EL (cell line): ENCODE measurements around the gene FANCD2.
A peak's percentile ranks its signal among the peaks of the same experiment; 100 is the strongest.
"Not testable (repeated sequence)": the region's sequence is repeated elsewhere in the genome, so short reads cannot be mapped to it uniquely, and the experiment has no call there.

Experiments used
- DNase-seq: peaks from one replicate; pipeline ENCODE4 v3.0.0-alpha.2; 2016

The FANCD2 gene

DNA sequence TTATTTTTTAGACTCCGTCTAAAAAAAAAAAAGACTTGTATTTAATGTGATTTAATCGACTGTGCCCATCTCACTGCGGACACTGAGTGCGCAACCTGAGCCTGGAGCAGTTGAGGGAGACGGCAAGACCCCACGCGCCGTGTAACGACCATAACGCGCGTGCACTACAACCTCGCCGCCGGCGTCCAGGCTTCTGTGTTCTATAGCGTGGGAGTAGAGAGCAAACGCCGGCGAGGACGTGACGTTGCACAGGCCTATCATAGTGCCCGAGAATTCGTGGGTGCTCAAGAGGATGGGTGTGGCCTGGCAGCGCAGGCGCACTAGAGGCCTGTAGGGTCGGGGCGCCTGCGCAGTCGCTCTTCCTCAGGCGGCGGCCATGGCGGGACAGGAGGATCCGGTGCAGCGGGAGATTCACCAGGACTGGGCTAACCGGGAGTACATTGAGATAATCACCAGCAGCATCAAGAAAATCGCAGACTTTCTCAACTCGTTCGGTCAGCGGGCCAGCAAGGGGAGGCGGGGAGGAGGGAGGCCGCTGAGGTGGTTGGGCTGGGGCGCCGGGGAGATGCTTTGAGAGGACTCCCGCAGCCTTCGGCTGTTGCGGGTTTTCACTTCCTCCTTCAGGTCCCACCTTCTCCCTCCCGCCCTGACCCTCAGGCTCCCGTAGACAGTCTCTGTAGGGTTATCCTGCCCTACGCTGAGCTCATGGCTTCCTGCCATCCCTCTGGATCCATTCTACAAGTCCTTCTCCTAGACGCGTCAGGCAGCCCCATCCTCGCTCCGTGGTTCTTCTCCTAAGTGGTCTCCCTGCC is 89.3 kb downstream of the FANCD2 start, which contains the start of gene BRK1:
Gene BRK1 (plus strand): TSS at position 350 of the 812 bp plus-strand sequence. CDS start 27 bp downstream, at position 377.
- peak; percentile 97 for DNase-seq

DNA sequence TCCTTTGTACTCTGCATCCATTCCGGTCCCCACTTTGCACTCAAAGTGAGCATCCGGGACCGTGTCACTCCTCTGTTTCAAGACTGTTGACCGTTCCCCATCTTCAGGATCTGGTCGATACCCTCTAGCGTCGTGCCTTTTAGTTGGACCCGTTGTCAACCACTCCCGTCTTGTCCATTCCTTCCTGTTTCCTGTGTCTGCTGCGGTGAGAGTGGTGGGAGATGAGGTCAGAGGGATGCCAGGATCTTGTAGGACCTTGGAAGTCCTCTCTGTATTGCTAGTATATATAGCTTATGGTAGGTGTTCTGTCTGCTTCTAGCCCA is 89.9 kb downstream of the FANCD2 start:
- DNase-seq = peak; percentile 73

DNA sequence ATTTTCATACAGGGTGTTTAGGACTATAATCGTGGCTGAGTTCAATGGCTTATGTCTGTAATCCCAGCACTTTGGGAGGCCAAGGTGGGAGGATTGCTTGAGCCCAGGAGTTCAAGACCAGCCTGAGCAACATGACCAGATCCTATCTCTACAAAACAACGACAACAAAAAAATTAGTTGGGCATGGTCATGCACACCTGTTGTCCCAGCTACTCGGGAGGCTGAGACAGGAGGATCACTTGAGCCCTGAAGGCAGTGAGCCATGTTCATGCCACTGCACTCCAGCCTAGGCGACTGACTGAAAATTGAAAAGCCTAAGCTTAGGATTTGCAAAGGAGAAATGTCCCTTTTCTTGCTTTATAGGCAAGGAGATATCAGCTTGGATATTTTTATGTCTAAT is 90.7 kb downstream of the FANCD2 start:
- no peak for DNase-seq

GRCh38 chr3:10119376-10119775 is 93.1 kb downstream of the FANCD2 start:
- no peak for DNase-seq

- no peak for DNase-seq
These were observed 94.8 kb downstream of the FANCD2 start for GRCh38 chr3:10121064-10121463.

- DNase-seq = no peak
These were observed 96.5 kb downstream of the FANCD2 start for GRCh38 chr3:10122724-10123123.

GRCh38 chr3:10135872-10136271 is 109.6 kb downstream of the FANCD2 start:
- not testable (repeated sequence) for DNase-seq

- no peak for DNase-seq
These were observed 110.3 kb downstream of the FANCD2 start for GRCh38 chr3:10136426-10137005.

DNA sequence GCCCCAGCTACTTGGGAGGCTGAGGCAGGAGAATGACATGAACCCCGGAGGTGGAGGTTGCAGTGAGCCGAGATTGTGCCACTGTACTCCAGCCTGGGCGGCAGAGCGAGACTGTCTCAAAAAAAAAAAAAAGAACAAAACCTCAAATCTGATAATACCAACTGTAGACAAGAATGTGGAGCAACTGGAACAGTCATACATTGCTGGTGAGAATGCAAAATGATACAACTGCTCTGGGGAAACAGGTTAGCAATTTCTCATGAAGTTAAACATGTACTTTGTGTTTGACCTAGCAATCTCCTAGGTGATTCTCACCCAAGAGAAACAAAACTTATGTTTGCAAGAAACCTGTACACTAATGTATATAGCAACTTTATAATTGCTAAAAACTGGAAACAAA is 110.9 kb downstream of the FANCD2 start:
- no peak for DNase-seq

- DNase-seq = no peak
These were observed 114.8 kb downstream of the FANCD2 start for GRCh38 chr3:10140996-10141546.

GRCh38 chr3:10142707-10143560 is 116.7 kb downstream of the FANCD2 start:
- no peak for DNase-seq

GRCh38 chr3:10145685-10146084 is 119.4 kb downstream of the FANCD2 start:
- no peak for DNase-seq

- no peak for DNase-seq
These were observed 123.0 kb downstream of the FANCD2 start for GRCh38 chr3:10149226-10149625.

DNA sequence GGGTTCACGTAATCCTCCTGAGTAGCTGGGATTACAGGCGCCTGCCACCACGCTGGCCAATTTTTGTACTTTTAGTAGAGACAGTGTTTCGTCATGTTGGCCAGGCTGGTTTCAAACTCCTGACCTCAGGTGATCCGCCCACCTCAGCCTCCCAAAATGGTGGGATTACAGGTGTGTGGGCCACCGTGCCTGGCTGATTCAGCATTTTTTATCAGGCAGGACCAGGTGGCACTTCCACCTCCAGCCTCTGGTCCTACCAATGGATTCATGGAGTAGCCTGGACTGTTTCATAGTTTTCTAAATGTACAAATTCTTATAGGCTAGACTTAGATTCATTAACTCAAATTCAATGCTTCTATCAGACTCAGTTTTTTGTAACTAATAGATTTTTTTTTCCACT is 124.8 kb downstream of the FANCD2 start:
- DNase-seq = no peak
